Right ventricle myocardium superior (tissue), 1 donor: Measurements from ENCODE around the gene LMX1B. TPM values are rescaled to one million over a fixed set of nuclear protein-coding genes. Genes with fewer than 3 reads are reported as not detected.

ENCODE experiments used
- ATAC-seq: fragments of 200-7000 bp; cut with Tn5 transposase; one replicate; pipeline ENCODE4 v1.9.1; 2020; ENCODE audit warnings: mild to moderate bottlenecking; ENCODE audit not compliant: poor library complexity
- DNase-seq: peaks from one replicate; pipeline ENCODE4 v3.0.0-alpha.2; 2020
- intact Hi-C: fragments of 100-400 bp; cut with DNase I; formaldehyde crosslinking; loops from one replicate; pipeline ENCODE4 v1.11.2; 2022
- total RNA-seq: library from RNA; stranded (reverse); fragmentation: NEBNext Ultra II Directional; extraction: Animal tissue kit (Norgen Biotek cat#: 25700); gene quantifications from one replicate; pipeline ENCODE4 v1.2.1, GENCODE V29; 2021
- donor health status: DM: no; HTN: yes; CAD: no; lungs with severe emphysema.

Gene LMX1B
- total RNA-seq, 1 donor from 2014 or later = 0.70 TPM

DNA sequence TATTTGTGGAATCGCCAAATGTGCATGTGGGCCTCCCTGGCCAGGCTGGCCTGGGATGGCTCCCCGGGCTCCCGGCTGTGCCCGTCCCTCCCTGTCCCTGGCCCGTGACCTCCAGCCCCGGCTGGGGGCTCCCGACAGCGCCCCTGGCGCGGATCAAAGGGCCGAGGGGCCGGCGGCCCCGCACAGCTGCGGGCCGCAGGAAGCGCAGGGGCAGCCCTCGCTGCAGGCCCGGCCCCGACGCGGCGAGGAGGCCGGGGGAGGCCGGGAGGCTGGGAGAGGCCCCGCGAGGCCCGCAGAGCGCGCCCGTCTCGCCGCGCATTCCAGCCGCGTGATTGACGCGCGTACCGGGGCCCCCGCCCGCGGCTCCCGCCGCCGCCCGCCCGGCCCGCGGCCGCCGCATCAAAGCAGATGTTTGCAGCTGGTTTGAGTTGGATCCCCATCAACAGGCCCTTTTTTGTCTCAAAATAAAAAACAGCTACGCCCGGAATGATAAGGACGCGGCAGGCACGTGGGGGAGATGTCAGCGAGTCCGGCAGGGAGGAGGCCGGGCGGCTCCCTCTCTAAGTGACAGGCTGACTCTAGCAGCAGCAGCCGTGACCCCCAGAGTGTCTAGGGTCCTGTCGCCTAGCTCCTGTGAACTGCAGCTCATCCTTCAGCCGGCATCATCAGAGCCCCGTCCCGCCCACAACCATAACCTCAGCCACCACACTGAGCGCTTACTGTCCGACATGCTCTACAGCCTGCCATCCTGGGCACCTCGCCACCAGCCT is 69.4 kb downstream of the LMX1B start:
- peak; percentile 53 for ATAC-seq
- no peak for DNase-seq
- intact Hi-C loops = no loop called here

GRCh38 chr9:126683698-126684044 is 69.9 kb downstream of the LMX1B start:
- DNase-seq (no peak), ATAC-seq (no peak)
- intact Hi-C loops = no loop called here

- ATAC-seq = no peak
- intact Hi-C loops = no loop called here
- DNase-seq = no peak
These were observed 70.6 kb downstream of the LMX1B start for GRCh38 chr9:126684345-126684744.

- no peak for DNase-seq
- ATAC-seq = no peak
- intact Hi-C loops = no loop called here
These were observed 71.3 kb downstream of the LMX1B start for GRCh38 chr9:126684965-126685465.

- ATAC-seq (no peak), DNase-seq (no peak)
- intact Hi-C loops = no loop called here
These were observed 74.3 kb downstream of the LMX1B start for GRCh38 chr9:126687930-126688461.

DNA sequence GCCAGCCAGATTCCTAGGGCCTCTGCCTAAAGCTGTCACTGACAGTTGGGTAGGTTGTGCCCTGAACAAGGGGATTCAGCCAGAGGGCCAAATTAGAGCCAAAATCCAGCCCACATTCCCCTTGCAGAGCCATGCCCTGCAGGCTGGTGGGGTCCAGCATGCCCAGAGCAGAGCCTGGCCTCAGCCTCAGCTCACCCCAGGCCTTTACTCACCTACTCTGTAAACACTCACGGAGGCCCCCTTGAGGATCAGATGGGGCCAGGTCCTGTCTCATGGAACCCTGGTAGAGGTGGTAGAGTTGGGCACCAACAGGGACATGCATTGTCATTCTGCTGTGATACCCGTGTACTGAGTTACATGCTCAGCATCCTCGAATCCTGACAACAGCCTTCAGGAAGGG is 74.9 kb downstream of the LMX1B start:
- DNase-seq (no peak), ATAC-seq (no peak)
- intact Hi-C loops = no loop called here

- DNase-seq = no peak
- intact Hi-C loops = no loop called here
- no peak for ATAC-seq
These were observed 75.5 kb downstream of the LMX1B start for GRCh38 chr9:126689027-126689825.

DNA sequence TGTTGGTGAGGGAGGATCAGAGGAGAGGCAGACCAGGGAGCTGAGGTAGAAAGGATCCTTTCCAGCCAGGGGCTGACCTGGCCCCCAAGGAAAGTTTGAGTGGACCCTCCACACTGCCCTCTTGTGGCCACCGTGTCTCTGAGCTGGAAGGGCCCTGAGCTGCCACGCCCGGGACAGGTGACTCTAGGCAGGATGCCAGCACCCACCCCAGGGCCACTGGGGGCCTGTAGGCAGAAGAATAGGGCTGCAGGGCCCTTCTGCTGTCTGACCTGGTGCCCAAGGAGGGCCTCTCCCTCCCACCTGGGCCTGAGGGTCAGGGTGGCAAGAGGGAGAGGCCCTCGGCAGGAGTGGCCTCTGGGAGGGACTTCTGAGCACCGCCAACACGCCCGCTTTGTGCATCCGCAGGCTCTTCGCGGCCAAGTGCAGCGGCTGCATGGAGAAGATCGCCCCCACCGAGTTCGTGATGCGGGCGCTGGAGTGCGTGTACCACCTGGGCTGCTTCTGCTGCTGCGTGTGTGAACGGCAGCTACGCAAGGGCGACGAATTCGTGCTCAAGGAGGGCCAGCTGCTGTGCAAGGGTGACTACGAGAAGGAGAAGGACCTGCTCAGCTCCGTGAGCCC is 76.8 kb downstream of the LMX1B start:
- DNase-seq (peak; percentile 71), ATAC-seq (peak; percentile 67)
- intact Hi-C loops = loop anchor here (5.0 to 10.0 kb wide), 2 partner anchors 78 to 186 kb away; partner anchors contain the start of gene LMX1B

DNA sequence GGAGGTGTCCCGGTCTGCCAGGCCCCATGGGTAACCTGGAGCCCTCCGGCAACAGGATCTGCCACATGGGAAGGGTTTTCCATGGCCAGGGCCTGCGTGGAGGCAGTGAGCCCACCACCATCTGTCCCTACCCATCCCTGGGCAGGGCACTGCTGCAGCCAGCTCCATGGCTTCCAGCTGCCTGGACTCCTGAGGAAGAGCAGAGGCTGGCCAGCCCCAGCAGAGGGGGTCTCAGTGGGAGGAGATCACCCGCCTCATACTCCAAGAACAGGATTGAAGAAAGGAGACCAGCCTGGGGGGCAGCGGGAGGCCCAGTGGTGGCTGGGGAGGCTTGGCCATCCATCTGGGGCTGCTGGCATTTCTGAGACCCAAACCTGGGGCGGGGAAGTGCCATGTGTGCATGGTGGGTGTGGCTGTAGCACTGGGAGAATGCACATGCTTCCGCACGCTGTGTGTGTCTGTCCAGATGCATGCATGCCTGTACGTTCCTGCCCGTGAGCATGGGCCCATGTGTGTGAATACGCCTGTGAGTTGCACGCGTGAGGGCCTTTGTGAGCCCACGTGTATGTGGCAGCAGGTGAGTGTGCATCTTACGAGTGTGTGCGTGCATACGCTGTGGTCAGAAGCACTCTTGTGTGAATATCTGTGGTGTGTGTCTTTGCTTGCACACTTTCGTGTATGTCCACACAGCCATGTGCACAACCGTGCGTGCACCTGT is 78.5 kb downstream of the LMX1B start:
- DNase-seq (peak; percentile 27), ATAC-seq (no peak)
- intact Hi-C loops = loop anchor here (5.0 to 10.0 kb wide), 2 partner anchors 80 to 187 kb away; partner anchors contain the start of gene LMX1B

DNA sequence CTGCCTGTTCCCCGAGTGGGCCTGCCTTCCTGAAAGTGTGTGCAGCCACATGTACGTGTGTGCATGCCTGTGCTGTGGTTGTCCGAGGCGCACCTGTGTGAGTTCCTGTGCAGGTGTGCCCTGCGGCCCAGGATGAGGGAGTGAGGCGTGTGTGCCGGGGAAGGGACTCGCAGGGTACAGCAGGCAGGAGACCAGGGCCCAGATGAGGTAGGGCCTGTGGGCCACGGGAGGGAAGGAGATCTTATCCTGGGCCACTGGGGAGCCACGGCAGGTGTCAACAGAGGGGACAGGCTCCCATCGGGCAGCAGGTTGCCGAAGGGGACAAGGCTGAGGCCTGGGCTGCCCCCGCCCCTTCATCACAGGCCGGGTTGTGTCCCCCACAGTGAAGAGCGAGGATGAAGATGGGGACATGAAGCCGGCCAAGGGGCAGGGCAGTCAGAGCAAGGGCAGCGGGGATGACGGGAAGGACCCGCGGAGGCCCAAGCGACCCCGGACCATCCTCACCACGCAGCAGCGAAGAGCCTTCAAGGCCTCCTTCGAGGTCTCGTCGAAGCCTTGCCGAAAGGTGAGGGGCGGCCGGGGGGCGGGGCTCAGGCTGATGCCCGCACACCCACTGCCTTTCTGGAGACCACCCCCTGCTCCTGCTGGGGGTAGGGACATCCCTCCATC is 79.2 kb downstream of the LMX1B start:
- ATAC-seq = no peak
- intact Hi-C loops = loop anchor here (5.0 to 10.0 kb wide), 2 partner anchors 81 to 188 kb away; partner anchors contain the start of gene LMX1B

DNA sequence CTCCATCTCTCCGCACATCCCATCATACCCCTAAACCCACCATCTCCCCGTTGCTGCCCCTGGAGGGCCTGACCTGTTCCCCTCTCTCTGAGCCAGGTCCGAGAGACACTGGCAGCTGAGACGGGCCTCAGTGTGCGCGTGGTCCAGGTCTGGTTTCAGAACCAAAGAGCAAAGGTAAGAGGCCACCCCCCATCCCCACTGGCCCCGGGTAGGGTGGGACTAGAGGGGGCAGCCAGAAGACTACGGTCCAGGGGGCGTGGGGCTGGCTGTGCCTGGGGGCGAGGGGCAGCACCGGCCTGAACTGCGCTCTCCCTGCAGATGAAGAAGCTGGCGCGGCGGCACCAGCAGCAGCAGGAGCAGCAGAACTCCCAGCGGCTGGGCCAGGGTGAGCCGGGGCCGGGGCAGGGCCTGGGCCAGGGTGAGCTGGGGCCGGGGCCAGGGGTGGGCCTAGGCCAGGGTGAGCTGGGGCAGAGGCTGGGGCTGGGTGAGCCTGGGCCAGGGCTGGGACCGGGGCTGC is 79.8 kb downstream of the LMX1B start:
- DNase-seq (peak; percentile 21), ATAC-seq (no peak)
- intact Hi-C loops = loop anchor here (5.0 to 10.0 kb wide), 2 partner anchors 81 to 189 kb away; partner anchors contain the start of gene LMX1B

More for the DNA sequence above, 79.2 kb downstream of the LMX1B start:
- DNase-seq = peak; percentile 29

DNA sequence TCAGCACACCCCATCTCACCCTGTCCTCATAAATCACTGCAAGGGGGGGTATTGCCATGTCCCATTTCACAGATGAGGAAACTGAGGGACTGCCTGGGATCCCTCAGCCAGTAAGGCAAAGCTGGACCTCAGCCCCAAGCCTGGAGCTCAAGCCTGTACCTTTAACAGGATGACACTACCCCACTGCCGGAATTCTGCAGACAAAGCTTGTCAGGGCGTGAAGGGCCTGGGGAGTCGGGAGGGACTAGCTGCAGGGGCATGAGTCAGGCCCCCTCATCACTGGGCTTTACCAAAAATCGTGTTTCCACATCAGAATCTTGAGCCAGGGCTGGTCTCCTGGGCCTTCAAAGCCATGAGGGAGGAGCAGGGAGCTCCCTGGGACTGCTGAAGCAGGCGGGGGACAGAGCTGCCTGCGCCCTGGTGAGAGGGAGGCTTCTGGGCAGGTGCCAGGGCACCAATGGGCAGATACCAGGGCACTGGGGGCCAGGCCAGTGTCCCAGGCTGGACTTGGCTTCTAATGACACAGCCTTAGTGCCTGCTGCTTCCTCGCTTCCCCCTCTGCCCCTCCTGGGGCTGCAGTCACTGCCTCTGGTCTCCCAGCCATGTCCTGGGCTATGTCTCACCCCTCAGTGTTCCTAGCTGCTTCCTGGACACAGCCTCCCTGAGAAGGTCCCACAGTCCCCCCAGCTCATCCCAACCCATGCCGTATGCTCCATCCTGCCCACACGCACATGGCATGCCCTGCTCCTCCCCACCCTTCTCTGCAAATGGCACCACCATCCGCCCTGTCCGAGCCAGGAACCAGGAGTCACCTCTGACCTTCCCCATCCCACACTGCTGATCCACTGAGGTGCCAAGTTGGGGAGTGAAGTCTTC is 80.7 kb downstream of the LMX1B start:
- no peak for ATAC-seq
- no peak for DNase-seq
- intact Hi-C loops = loop anchor here (5.0 to 10.0 kb wide), 2 partner anchors 82 to 190 kb away; partner anchors contain the start of gene LMX1B

DNA sequence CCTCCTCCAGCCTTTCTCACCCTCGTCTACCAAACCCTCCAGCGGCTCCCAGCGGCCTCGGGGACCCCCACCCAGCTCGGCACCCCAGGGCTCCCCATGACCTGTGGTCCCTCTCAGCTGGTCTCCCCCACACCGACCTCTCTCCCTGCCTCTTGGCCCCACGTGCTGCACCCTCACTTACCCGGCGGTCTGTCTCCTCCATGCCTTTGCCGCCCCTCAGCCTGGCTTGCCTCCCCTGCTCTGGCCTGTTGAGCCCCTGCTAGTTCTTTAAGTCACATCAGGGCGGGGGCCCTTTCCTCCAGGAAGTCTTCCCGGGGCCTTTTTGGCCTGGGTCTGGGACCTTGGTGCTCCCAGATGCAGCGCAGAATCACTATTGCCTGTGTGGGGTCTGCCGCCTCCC is 81.5 kb downstream of the LMX1B start:
- intact Hi-C loops = loop anchor here (10.0 kb wide), 1 partner anchor 190 kb away; no protein-coding TSS in a partner anchor
- DNase-seq = no peak

DNA sequence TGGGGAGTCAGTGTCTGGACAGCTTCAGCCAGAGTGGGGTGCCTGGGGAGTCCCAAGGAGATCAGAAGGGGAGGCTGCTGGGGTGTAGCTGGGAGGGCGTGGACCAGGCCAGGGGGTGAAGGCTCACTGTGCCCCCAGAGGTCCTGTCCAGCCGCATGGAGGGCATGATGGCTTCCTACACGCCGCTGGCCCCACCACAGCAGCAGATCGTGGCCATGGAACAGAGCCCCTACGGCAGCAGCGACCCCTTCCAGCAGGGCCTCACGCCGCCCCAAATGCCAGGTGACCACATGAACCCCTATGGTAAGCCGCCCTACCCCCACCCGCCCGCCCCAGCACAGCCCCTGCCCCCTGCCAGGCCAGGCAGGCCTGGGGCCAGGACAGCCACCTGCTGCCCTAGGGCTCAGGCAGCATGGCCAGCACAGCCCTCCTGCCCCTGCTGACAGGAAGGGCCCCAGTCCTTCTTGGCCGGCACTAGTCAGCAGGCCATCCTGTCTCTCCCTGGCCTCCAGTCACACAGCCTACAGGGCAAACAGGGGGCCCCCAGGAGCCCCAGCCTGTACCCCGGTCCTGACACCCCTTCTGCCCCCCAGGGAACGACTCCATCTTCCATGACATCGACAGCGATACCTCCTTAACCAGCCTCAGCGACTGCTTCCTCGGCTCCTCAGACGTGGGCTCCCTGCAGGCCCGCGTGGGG is 82.1 kb downstream of the LMX1B start:
- intact Hi-C loops = loop anchor here (10.0 kb wide), 1 partner anchor 191 kb away; no protein-coding TSS in a partner anchor
- no peak for ATAC-seq
- DNase-seq = peak; percentile 20

More for the DNA sequence above, 81.5 kb downstream of the LMX1B start:
- ATAC-seq = no peak

- ATAC-seq (no peak), DNase-seq (peak; percentile 28)
- intact Hi-C loops = loop anchor here (10.0 kb wide), 1 partner anchor 192 kb away; no protein-coding TSS in a partner anchor
These were observed 82.8 kb downstream of the LMX1B start for GRCh38 chr9:126696401-126697145.
